Right lobe of liver (tissue), 6 donors: ENCODE measurements around the gene ALG12. TPM values are rescaled to one million over a fixed set of nuclear protein-coding genes. Genes with fewer than 3 reads are reported as not detected.

Source experiments
- ATAC-seq, 4 donors: fragments of 200-7000 bp; cut with Tn5 transposase; one replicate each; pipeline ENCODE4 v1.9.1; 2020; ENCODE audit warnings: mild to moderate bottlenecking in 4 of 4, moderate library complexity in 4 of 4
- DNase-seq, 3 donors: peaks; one replicate each; pipeline ENCODE4 v3.0.0-alpha.2; 2020
- H3K27ac ChIP-seq, 3 donors: fragments of 200-600 bp; one replicate each; pipeline ENCODE4 v1.8.0; 2022
- H3K27me3 ChIP-seq, 2 donors: fragments of 200-600 bp; one replicate each; pipeline ENCODE4 v1.8.0; 2022
- H3K36me3 ChIP-seq, 4 donors: fragments of 200-600 bp; sonication (generic) in 1 of 4; one replicate each; pipeline versions ENCODE4 v1.5.1 to v1.8.0; 2017 to 2022; ENCODE audit warnings: control low read depth in 1 of 4
- H3K4me1 ChIP-seq, 4 donors: fragments of 200-600 bp; sonication (generic) in 1 of 4; one replicate each; pipeline versions ENCODE4 v1.5.1 to v1.8.0; 2017 to 2022; ENCODE audit warnings: control low read depth in 1 of 4
- H3K4me3 ChIP-seq, 3 donors: fragments of 200-600 bp; one replicate each; pipeline ENCODE4 v1.8.0; 2022
- H3K9me3 ChIP-seq, 4 donors: fragments of 200-600 bp; sonication (generic) in 1 of 4; one replicate each; pipeline versions ENCODE4 v1.5.1 to v1.8.0; 2017 to 2022; ENCODE audit warnings: control low read depth in 1 of 4
- CTCF ChIP-seq, 4 donors: fragments of 200-600 bp in 3 of 4; fragments of 450-650 bp in 1 of 4; IDR thresholded peaks; one replicate each; pipeline versions ENCODE4 v1.5.1 to v1.8.0; 2016 to 2022; ENCODE audit warnings: antibody characterized with exemption in 4 of 4, mild to moderate bottlenecking in 2 of 4
- POLR2A ChIP-seq: fragments of 450-650 bp; IDR thresholded peaks from one replicate; pipeline ENCODE4 v1.6.1; 2017; ENCODE audit warnings: antibody characterized with exemption, mild to moderate bottlenecking
- WGBS: methylation state at CpG from one replicate; pipeline ENCODE4 v1.1.6; 2018; ENCODE audit warnings: low coverage, low lambda C conversion rate; ENCODE audit not compliant: insufficient coverage; ENCODE audit errors: missing lambda C conversion rate; 5-methylcytosine and 5-hydroxymethylcytosine counted together
- intact Hi-C, 2 donors: fragments of 100-400 bp; cut with DNase I; formaldehyde crosslinking; loops; one replicate each; pipeline versions ENCODE4 v1.11.2 to v1.14.1; 2022
- total RNA-seq, 6 experiments: library from RNA; depleted of rRNA in 2 of 6; stranded (reverse); fragments of >200 nt in 2 of 6; fragmentation: NEBNext Ultra II Directional in 3 of 6; extraction: Animal tissue kit (Norgen Biotek cat#: 25700) in 3 of 6; gene quantifications; one replicate each; pipeline versions ENCODE4 v1.1.0 to v1.2.4, GENCODE V29; 2016 to 2023
- donor health status: DM: no; HTN: yes; CAD: no.
- donor health status: DM: no; HTN: no; CAD: no.
- donor health status: DM: no; HTN: no; CAD: no.
- donor health status: DM: no; HTN: yes; CAD: no.
- donor health status: DM: no; HTN: yes; CAD: no.

ALG12 gene
- total RNA-seq, 6 experiments from 2014 or later = 15.1 to 19.0 (median 16.6) TPM

- WGBS = 100% methylated on average over 1 of the region's 4 CpGs
- no peaks in the 10 kb centered on the region for H3K4me1 ChIP-seq
- H3K4me3 ChIP-seq = no peak overlapping the region
- ATAC-seq (no peak), DNase-seq (no peak)
- no peak overlapping the region for H3K27ac ChIP-seq
- peaks cover 0 to 4% (median 0%) of the 10 kb centered on the region in 4 donors for H3K9me3 ChIP-seq
- H3K36me3 ChIP-seq = peaks cover 0 to 6% (median 0%) of the 10 kb centered on the region in 4 donors
- intact Hi-C loops = no loop called here
- TF ChIP-seq POLR2A = no peak
- TF ChIP-seq CTCF (IDR thresholded peaks at IDR 0.05) = no peak
- H3K27me3 ChIP-seq = no peaks in the 10 kb centered on the region
Observed at GRCh38 chr22:49892226-49892899, 25.9 kb downstream of the ALG12 start.

GRCh38 chr22:49889071-49889470, 29.2 kb downstream of the ALG12 start:
- ATAC-seq = no peak
- intact Hi-C loops = no loop called here
- Histone ChIP-seq H3K4me3 (no peak overlapping the region), H3K9me3 (peaks cover 0 to 4% (median 0%) of the 10 kb centered on the region in 4 donors), H3K36me3 (peaks cover 0 to 16% (median 0%) of the 10 kb centered on the region in 4 donors), H3K27ac (no peak overlapping the region), H3K27me3 (no peaks in the 10 kb centered on the region), H3K4me1 (no peaks in the 10 kb centered on the region)
- TF ChIP-seq POLR2A (no peak), CTCF (IDR thresholded peaks at IDR 0.05) (no peak)
- 93% methylated on average over 4 of the region's 5 CpGs for WGBS
- no peak for DNase-seq

GRCh38 chr22:49887702-49888101, 30.5 kb downstream of the ALG12 start:
- Histone ChIP-seq H3K4me3 (no peak overlapping the region), H3K9me3 (peaks cover 0 to 4% (median 0%) of the 10 kb centered on the region in 4 donors), H3K27me3 (no peaks in the 10 kb centered on the region), H3K27ac (no peak overlapping the region), H3K4me1 (no peaks in the 10 kb centered on the region), H3K36me3 (peaks cover 0 to 16% (median 0%) of the 10 kb centered on the region in 4 donors)
- TF ChIP-seq POLR2A (no peak), CTCF (IDR thresholded peaks at IDR 0.05) (no peak)
- ATAC-seq (no peak), DNase-seq (no peak)
- intact Hi-C loops = no loop called here
- 99% methylated on average over 9 of the region's 9 CpGs for WGBS

- DNase-seq (no peak), ATAC-seq (no peak)
- no peak for TF ChIP-seq POLR2A
- TF ChIP-seq CTCF (IDR thresholded peaks at IDR 0.05) = no peak
- H3K9me3 ChIP-seq = peaks cover 0 to 4% (median 0%) of the 10 kb centered on the region in 4 donors
- H3K27ac ChIP-seq = no peak overlapping the region
- no peaks in the 10 kb centered on the region for H3K27me3 ChIP-seq
- H3K4me1 ChIP-seq = no peaks in the 10 kb centered on the region
- 100% methylated on average over 13 of the region's 14 CpGs for WGBS
- no peak overlapping the region for H3K4me3 ChIP-seq
- H3K36me3 ChIP-seq = peaks cover 0 to 16% (median 0%) of the 10 kb centered on the region in 4 donors
- intact Hi-C loops = no loop called here
Observed at GRCh38 chr22:49887064-49887451, 31.2 kb downstream of the ALG12 start.
